ENCODE measurements around the gene PRKAA1.
"Not testable (repeated sequence)": the region's sequence is repeated elsewhere in the genome, so short reads cannot be mapped to it uniquely, and the experiment has no call there.

Gene PRKAA1

GRCh38 chr5:40720069-40720468 lies 78.1 kb downstream of the PRKAA1 start:
- no peak for ATAC-seq

GRCh38 chr5:40717281-40717680 lies 80.9 kb downstream of the PRKAA1 start:
- no peak for ATAC-seq

- ATAC-seq: no peak
These were observed 81.6 kb downstream of the PRKAA1 start for GRCh38 chr5:40716590-40716989.

GRCh38 chr5:40716000-40716399 lies 82.2 kb downstream of the PRKAA1 start:
- no peak for ATAC-seq

GRCh38 chr5:40714001-40714400 lies 84.2 kb downstream of the PRKAA1 start:
- ATAC-seq: no peak

GRCh38 chr5:40710575-40710974 lies 87.6 kb downstream of the PRKAA1 start:
- not testable (repeated sequence) for ATAC-seq

Measured in activated CD4-positive, CD25-positive, alpha-beta regulatory T cell treated with anti-CD3 and anti-CD28 coated beads, Interleukin-2, amount 50 U/mL, for 24 hours (primary cell).